CD4-positive, alpha-beta T cell treated with Interleukin-17A for 4 hours (primary cell): Measurements from ENCODE around the gene ITPR3.
A peak's percentile ranks its signal among the peaks of the same experiment; 100 is the strongest.

Source experiments
- DNase-seq: peaks from one replicate; pipeline ENCODE4 v3.0.0-alpha.2; 2020; ENCODE audit warnings: mixed read lengths

Gene ITPR3

GRCh38 chr6:33591424-33592032 lies 29.6 kb upstream of the ITPR3 start:
- no peak for DNase-seq

DNA sequence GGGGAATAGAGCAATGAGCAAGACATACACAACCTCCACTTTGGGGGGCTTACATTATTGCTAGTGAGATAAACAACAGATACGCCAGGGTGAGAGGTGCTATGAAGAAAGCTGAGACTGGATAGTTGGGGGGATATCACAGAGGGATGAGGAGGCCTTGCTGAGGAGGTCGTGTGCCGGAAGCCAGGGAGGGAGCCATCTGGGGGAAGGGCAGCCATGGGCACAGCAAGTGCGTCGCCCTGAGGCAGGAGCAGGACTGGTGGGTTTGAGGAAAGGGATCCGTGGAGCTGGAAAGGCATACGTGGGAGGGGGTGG lies 28.9 kb upstream of the ITPR3 start:
- no peak for DNase-seq

DNA sequence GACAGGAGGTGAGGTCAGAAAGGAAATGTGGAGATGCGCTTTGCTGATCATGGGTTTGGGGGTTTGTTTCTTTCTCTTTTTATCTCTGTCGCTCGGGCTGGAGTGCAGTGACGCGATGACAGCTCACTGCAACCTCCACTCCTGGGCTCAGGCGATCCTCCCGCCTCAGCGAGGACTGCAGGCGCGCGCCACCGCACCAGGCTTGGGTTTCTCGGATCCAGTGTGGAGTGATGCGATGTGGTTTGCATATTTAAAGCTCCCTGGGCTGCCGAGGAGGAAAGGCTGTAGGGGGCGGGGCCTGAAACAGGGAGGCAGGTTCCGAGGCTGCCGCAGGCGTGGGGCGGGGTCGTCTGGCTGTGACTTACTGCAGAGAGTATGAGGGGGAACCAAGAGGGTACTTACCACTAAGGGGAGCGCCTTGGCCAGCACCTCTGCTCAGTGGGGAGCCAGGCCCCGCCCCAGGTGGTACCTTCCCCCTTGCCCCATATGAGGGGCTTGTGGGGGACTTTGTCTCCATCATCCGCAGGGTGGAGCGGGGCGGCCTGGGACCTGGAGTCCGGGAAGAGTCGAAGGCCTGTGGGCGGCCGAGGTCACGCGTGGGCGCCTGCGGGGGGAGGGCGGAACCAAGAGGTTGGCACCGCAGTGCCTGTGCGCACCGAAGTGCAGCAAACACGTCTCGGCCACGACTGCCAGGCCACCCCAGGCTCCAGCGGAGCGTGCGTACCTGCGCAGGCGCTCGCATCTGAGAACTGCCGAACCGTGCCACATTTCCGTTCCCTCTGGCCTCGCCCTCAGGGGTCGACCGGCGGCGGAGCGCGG lies 28.3 kb upstream of the ITPR3 start:
- DNase-seq, result peak; percentile 80

DNA sequence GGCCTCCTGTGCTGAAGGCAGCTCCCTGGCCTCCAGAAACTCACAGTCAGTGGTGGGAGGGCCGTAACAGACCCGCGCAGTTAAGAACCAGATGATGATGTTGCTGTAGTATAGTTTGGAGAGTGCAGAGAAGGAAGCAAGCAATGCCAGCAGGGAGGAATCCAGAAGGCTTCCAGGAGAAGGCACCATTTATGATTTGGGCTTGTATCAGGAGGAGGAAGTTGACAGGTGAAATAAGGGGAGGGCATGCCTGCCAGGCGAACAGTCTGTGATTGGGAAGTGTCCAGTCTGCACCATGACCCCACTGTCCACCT lies 27.8 kb upstream of the ITPR3 start:
- no peak for DNase-seq

GRCh38 chr6:33595001-33595846 lies 25.9 kb upstream of the ITPR3 start:
- no peak for DNase-seq

- peak; percentile 45 for DNase-seq
Observed at GRCh38 chr6:33596894-33597293, 24.2 kb upstream of the ITPR3 start.

DNA sequence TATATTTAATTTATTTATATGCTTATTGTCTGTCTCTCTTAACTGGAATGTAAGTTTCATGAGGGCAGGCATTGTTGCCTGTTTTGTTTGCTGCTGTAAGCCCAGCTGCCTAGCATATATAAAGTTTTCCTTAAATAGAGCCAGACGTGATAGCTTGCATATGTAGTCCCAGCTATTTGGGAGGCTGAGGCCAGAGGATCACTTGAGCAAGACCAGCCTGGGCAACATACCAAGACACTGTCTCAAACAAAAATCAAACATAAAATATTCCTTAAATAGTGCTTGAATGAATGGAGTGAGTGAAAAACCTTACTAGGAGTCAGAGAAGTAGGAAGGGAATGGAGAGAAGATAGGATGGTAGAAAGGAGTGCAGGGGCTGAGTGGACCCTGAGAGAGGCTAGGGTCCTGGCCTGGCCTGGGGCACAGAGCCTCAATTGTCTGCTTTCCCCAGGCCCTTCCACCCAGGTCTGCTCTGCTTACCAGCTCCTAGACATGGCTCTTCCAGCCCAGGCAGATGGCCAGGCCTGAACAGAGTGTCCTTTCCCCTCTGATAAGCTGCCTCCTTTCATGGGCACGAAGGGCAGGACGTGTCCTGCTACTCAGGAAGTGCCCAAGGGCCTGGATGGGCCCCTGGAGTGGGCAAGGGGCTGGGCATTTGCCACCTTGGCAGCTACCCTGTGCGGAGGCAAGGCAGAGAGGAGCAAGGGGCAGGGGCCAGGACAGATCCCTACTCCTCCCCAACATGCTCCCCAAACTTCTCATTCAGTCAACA lies 23.4 kb upstream of the ITPR3 start:
- no peak for DNase-seq

DNA sequence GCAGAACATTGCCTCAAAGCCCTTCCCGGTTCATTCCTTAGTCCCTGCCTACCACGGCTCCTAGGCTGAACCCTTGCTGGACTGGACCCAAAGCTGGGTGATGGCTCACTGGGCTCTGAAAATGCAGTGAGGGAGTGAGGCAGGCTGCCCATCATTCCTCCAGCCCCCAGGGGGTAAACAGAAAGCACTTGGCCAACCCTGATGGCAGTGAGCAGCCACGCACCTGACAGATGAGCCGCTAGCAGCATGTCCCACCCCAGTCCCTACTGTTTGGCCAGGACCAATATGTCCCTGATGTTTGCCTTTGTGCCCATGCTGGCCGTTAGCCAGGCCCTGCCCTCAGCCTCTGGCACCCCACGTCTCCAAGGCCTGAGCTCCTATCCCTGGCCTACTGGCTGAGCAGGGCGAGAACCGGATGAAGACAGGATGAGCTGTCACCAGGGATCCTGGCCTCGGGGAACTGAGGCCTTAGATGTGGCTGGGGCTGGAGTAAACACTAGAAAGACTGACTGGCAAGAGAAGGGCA lies 21.6 kb upstream of the ITPR3 start:
- DNase-seq, result no peak

GRCh38 chr6:33600761-33601160 lies 20.4 kb upstream of the ITPR3 start:
- no peak for DNase-seq

DNA sequence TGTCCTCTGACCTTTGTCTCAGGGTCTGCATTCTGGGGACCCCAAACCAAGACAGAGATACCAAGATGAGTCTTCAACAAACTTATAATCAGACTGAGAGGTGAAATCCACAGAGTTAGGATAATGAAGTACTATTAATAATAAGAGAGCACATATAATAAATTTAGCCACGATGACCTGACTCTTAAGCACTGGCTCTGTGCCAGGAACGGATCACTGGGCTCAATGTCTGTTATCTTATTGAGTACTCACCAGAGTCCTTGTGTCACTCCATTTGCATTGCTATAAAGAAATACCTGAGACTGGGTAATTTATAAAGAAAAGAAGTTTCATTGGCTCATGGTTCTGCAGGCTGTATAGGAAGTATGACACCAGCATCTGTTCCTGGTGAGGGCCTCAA lies 18.9 kb upstream of the ITPR3 start:
- DNase-seq, result no peak

DNA sequence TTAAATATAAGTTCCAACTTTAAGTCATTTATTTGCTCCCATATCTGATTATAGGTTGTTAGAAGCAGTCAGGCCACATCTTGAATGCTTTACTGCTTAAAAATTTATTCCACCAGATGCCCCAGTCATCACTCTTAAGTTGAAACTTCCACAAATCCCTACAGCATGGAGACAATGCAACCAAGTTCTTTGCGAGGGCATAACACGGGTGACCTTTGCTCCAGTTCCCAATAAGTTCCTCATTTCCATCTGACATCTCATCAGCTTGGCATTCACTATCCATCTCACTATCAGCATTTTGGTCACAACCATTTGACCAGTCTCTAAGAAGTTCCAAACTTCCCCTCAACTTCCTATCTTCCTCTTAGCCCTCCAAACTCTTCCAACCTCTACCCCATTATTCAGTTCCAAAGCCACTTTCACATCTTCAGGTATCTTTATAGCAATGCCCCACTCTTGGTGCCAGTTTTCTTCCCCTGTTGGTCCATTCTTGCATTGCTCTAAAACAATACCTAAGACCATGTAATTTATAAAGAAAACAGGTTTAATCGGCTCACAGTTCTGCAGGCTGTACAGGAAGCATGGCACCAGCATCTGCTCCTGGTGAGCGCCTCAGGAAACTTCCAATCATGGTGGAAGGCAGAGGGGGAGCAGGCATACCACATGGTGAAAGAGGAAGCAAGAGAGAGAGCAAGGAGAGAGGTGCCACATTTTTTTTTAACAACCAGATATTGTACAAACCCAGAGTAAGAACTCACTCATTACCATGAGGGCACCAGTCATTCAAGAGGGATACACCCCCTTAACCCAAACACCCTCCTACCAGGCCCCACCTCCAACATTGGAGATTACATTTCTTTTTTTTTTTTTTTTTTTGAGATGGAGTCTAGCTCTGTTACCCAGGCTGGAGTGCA lies 15.9 kb upstream of the ITPR3 start:
- no peak for DNase-seq

- no peak for DNase-seq
Observed at GRCh38 chr6:33606642-33607041, 14.5 kb upstream of the ITPR3 start.

- no peak for DNase-seq
Observed at GRCh38 chr6:33607126-33607783, 13.9 kb upstream of the ITPR3 start.

- DNase-seq, result peak; percentile 62
Observed at GRCh38 chr6:33607784-33608161, 13.3 kb upstream of the ITPR3 start.

- no peak for DNase-seq
Observed at GRCh38 chr6:33609019-33609418, 12.1 kb upstream of the ITPR3 start.

DNA sequence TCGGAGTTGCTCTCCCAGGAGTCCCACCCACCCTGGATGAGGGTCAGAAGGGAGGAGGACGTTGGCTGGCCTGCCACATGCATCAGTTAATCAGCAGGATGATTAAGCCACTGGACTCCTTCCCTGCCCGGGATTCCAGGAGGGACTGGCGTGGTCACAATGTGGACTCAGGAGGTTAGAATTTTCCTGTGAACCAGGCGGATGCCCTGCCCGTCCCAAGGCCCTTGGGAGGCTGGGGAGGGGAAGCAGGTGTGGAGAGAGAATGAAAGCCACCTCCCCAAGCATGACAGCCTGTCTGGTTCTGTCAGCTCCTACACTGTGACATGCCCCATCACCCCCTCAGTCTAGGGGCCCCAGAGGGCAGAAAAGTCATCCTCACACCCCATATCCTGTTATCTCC lies 11.6 kb upstream of the ITPR3 start:
- DNase-seq, result no peak

GRCh38 chr6:33610067-33610466 lies 11.1 kb upstream of the ITPR3 start:
- DNase-seq, result no peak

- DNase-seq, result no peak
Observed at GRCh38 chr6:33610779-33611732, 10.1 kb upstream of the ITPR3 start.

GRCh38 chr6:33613146-33613794 lies 7.9 kb upstream of the ITPR3 start:
- no peak for DNase-seq

GRCh38 chr6:33613795-33614168 lies 7.3 kb upstream of the ITPR3 start:
- DNase-seq, result no peak
